A673 (cell line): Measurements from ENCODE around the gene RABGGTA. TPM values are rescaled to one million over a fixed set of nuclear protein-coding genes. Genes with fewer than 3 reads are reported as not detected.

Experiments used
- BruUV-seq: library from RNA; stranded (reverse); fragments of 400-500 nt; replicated peaks from 2 replicates; lab custom pipeline; 2021; lab: Mats Ljungman, UMichigan
- CTCF ChIA-PET: fragments of 300-600 bp; sonication (Branson Sonifier 250); formaldehyde crosslinking; loops from one replicate; lab custom pipeline; 2022; ENCODE audit warnings: antibody characterized with exemption; lab: Charles Lee
- POLR2A ChIA-PET: fragments of 300-600 bp; sonication (Branson Sonifier 250); formaldehyde crosslinking; loops from one replicate; lab custom pipeline; 2022; ENCODE audit warnings: antibody characterized with exemption; ENCODE audit not compliant: low non-redundant PET; lab: Charles Lee
- DNase-seq: peaks from one replicate; pipeline ENCODE4 v3.0.0-alpha.2; 2015; ENCODE audit warnings: low spot score
- H3K27ac ChIP-seq: fragments of 200-600 bp; sonication (generic); 2 replicates; pipeline ENCODE4 v1.5.1; 2016; ENCODE audit warnings: mixed run types, low read depth, mild to moderate bottlenecking, mixed read lengths, antibody characterized with exemption, low read length; ENCODE audit not compliant: poor library complexity, severe bottlenecking
- H3K27me3 ChIP-seq: fragments of 200-600 bp; sonication (generic); replicated peaks from 2 replicates; pipeline ENCODE4 v1.6.1; 2017; ENCODE audit warnings: mixed run types, low read depth, mild to moderate bottlenecking, mixed read lengths, antibody characterized with exemption, low read length; ENCODE audit not compliant: insufficient read depth, poor library complexity
- H3K36me3 ChIP-seq: fragments of 200-600 bp; sonication (generic); 2 replicates; pipeline ENCODE4 v1.6.1; 2016; ENCODE audit warnings: mixed run types, mild to moderate bottlenecking, mixed read lengths, antibody characterized with exemption, low read length; ENCODE audit not compliant: insufficient read depth, poor library complexity, severe bottlenecking
- H3K4me1 ChIP-seq: fragments of 200-600 bp; sonication (generic); 2 replicates; pipeline ENCODE4 v1.6.1; 2017; ENCODE audit warnings: mixed run types, mild to moderate bottlenecking, mixed read lengths, antibody characterized with exemption, low read length; ENCODE audit not compliant: insufficient read depth, poor library complexity, severe bottlenecking
- H3K4me3 ChIP-seq: fragments of 200-600 bp; sonication (generic); 2 replicates; pipeline ENCODE4 v1.5.1; 2016; ENCODE audit warnings: low read depth, mixed run types, mild to moderate bottlenecking, mixed read lengths, low read length; ENCODE audit not compliant: poor library complexity, severe bottlenecking
- H3K9me3 ChIP-seq: fragments of 200-600 bp; sonication (generic); 2 replicates; pipeline ENCODE4 v1.6.1; 2016; ENCODE audit warnings: mixed run types, low read depth, mild to moderate bottlenecking, mixed read lengths, antibody characterized with exemption, low read length; ENCODE audit not compliant: poor library complexity, severe bottlenecking
- EZH2 ChIP-seq: fragments of 200-600 bp; sonication (generic); IDR thresholded peaks from 2 replicates; pipeline ENCODE4 v1.6.1; 2017; ENCODE audit warnings: borderline replicate concordance, low read depth, mild to moderate bottlenecking, mixed read lengths, antibody characterized with exemption, low read length; ENCODE audit not compliant: poor library complexity, severe bottlenecking
- intact Hi-C: fragments of 100-400 bp; cut with micrococcal nuclease; formaldehyde crosslinking; loops from one replicate; pipeline ENCODE4 v1.10.0; 2022; ENCODE audit not compliant: unreplicated experiment
- total RNA-seq: library from RNA; stranded (reverse); gene quantifications from 2 replicates; pipeline ENCODE4 v1.2.3, GENCODE V29; 2021
- TF ChIP-seq, protein P1 (sequence below): fragments of 300-800, 200-600 bp; sonication (generic); conservative IDR thresholded peaks from 2 replicates; pipeline ENCODE4 v1.5.1; 2017; ENCODE audit warnings: low read depth, mild to moderate bottlenecking, antibody characterized with exemption, low read length, moderate library complexity, mixed read lengths

Gene RABGGTA
- total RNA-seq, 1 experiment from 2014 or later: 22.2 TPM

GRCh38 chr14:24232645-24233537 lies 38.5 kb downstream of the RABGGTA start, which contains the start of gene GMPR2:
TSS of gene GMPR2 (plus strand) at chr14:24232929. CDS start at chr14:24233254, 325 bp downstream.
- TSS peak; percentile 67 for BruUV-seq
- Histone ChIP-seq H3K4me1 (peaks cover 15% of the 10 kb centered on the region), H3K27ac (peak within 1 kb of the TSS; percentile 88), H3K9me3 (no peaks in the 10 kb centered on the region), H3K4me3 (peak within 1 kb of the TSS; percentile 77), H3K27me3 (no peaks in the 10 kb centered on the region), H3K36me3 (peaks cover 35% of the 10 kb centered on the region)
- CTCF ChIA-PET: no interaction called here
- intact Hi-C loops: loop anchor here (1.0 kb wide), 1 partner anchor 20 kb away; the partner anchor contains the start of gene CHMP4A
- DNase-seq: no peak
- TF ChIP-seq, protein P1, sequence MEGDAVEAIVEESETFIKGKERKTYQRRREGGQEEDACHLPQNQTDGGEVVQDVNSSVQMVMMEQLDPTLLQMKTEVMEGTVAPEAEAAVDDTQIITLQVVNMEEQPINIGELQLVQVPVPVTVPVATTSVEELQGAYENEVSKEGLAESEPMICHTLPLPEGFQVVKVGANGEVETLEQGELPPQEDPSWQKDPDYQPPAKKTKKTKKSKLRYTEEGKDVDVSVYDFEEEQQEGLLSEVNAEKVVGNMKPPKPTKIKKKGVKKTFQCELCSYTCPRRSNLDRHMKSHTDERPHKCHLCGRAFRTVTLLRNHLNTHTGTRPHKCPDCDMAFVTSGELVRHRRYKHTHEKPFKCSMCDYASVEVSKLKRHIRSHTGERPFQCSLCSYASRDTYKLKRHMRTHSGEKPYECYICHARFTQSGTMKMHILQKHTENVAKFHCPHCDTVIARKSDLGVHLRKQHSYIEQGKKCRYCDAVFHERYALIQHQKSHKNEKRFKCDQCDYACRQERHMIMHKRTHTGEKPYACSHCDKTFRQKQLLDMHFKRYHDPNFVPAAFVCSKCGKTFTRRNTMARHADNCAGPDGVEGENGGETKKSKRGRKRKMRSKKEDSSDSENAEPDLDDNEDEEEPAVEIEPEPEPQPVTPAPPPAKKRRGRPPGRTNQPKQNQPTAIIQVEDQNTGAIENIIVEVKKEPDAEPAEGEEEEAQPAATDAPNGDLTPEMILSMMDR: no peak
- no peak for TF ChIP-seq EZH2
- POLR2A ChIA-PET: interaction anchor here (0.6 to 0.7 kb wide), 2 partner anchors 13 to 1764 kb away, joined by 3 to 14 read pairs; no protein-coding TSS in a partner anchor

GRCh38 chr14:24232121-24232644 lies 39.2 kb downstream of the RABGGTA start, which contains the start of gene NEDD8:
TSS of gene NEDD8 (minus strand) at chr14:24232367. CDS start at chr14:24232267, 100 bp downstream.
- peaks cover 29% of the 10 kb centered on the region for H3K36me3 ChIP-seq
- no peaks in the 10 kb centered on the region for H3K27me3 ChIP-seq
- intact Hi-C loops: loop anchor here (1.0 kb wide), 1 partner anchor 19 kb away; the partner anchor contains the start of gene CHMP4A
- no TSS peak for BruUV-seq
- DNase-seq: peak; percentile 98
- peaks cover 15% of the 10 kb centered on the region for H3K4me1 ChIP-seq
- TF ChIP-seq EZH2: no peak
- TF ChIP-seq, protein P1: no peak
- H3K27ac ChIP-seq: peak within 1 kb of the TSS; percentile 88
- ChIA-PET CTCF (no interaction called here), POLR2A (interaction anchor here (0.7 kb wide), 1 partner anchor 1763 kb away, joined by 3 read pairs; no protein-coding TSS in a partner anchor)
- H3K4me3 ChIP-seq: peak within 1 kb of the TSS; percentile 77
- H3K9me3 ChIP-seq: no peaks in the 10 kb centered on the region

GRCh38 chr14:24231263-24232120 lies 39.9 kb downstream of the RABGGTA start:
- Histone ChIP-seq H3K36me3 (peaks cover 22% of the 10 kb centered on the region), H3K27ac (peak overlapping the region; percentile 88), H3K9me3 (no peaks in the 10 kb centered on the region), H3K27me3 (no peaks in the 10 kb centered on the region), H3K4me3 (peak overlapping the region; percentile 77), H3K4me1 (peaks cover 15% of the 10 kb centered on the region)
- CTCF ChIA-PET: interaction anchor here (0.6 kb wide), 1 partner anchor 52 kb away, joined by 11 read pairs; no protein-coding TSS in a partner anchor
- POLR2A ChIA-PET: interaction anchor here (0.5 kb wide), 1 partner anchor 95 kb away, joined by 8 read pairs; no protein-coding TSS in a partner anchor
- DNase-seq: peak; percentile 17
- intact Hi-C loops: loop anchor here (1.0 to 2.0 kb wide), 2 partner anchors 18 to 37 kb away; partner anchors contain the start of genes CHMP4A and TM9SF1
- TF ChIP-seq, protein P1: no peak
- TF ChIP-seq EZH2: no peak
- TSS peak; percentile 68 for BruUV-seq
